Spleen (tissue), 11 donors: ENCODE measurements around the gene WWC1. TPM values are rescaled to one million over a fixed set of nuclear protein-coding genes. Genes with fewer than 3 reads are reported as not detected.
"Not testable (repeated sequence)": the region's sequence is repeated elsewhere in the genome, so short reads cannot be mapped to it uniquely, and the experiment has no call there.

ENCODE experiments used
- DNase-seq: peaks from one replicate; pipeline ENCODE4 v3.0.0-alpha.2; 2020
- H3K27ac ChIP-seq, 8 donors: fragments of 200-600 bp; sonication (generic) in 7 of 8; 1 replicate in 4 of 8; 2 replicates in 4 of 8; pipeline versions ENCODE4 v1.5.0 to v1.8.0; 2016 to 2021; ENCODE audit warnings: inconsistent platforms in 4 of 8, mild to moderate bottlenecking in 4 of 8, moderate library complexity in 1 of 8
- H3K27me3 ChIP-seq, 7 donors: fragments of 200-600 bp; sonication (generic) in 6 of 7; replicated peaks in 1 of 7; 1 replicate in 4 of 7; 2 replicates in 3 of 7; pipeline versions ENCODE4 v1.5.0 to v1.8.0; 2016 to 2021; ENCODE audit warnings: inconsistent platforms in 3 of 7, mild to moderate bottlenecking in 1 of 7
- H3K36me3 ChIP-seq, 6 donors: fragments of 200-600 bp; sonication (generic) in 5 of 6; 1 replicate in 4 of 6; 2 replicates in 2 of 6; pipeline versions ENCODE4 v1.5.0 to v1.8.0; 2016 to 2021; ENCODE audit warnings: inconsistent platforms in 2 of 6
- H3K4me1 ChIP-seq, 6 donors: fragments of 200-600 bp; sonication (generic) in 5 of 6; 1 replicate in 3 of 6; 2 replicates in 3 of 6; pipeline versions ENCODE4 v1.5.0 to v1.8.0; 2016 to 2021; ENCODE audit warnings: inconsistent platforms in 3 of 6
- H3K4me3 ChIP-seq, 8 donors: fragments of 200-600 bp; sonication (generic) in 7 of 8; 1 replicate in 4 of 8; 2 replicates in 4 of 8; pipeline versions ENCODE4 v1.5.0 to v1.8.0; 2016 to 2021; ENCODE audit warnings: inconsistent platforms in 4 of 8, mild to moderate bottlenecking in 4 of 8, moderate library complexity in 2 of 8
- H3K9me3 ChIP-seq, 8 donors: fragments of 200-600 bp; sonication (generic) in 7 of 8; 1 replicate in 4 of 8; 2 replicates in 4 of 8; pipeline versions ENCODE4 v1.5.0 to v1.8.0; 2016 to 2021; ENCODE audit warnings: inconsistent platforms in 4 of 8
- CTCF ChIP-seq, 11 experiments: fragments of 200-600 bp in 7 of 11; fragments of 450-650 bp in 4 of 11; sonication (generic) in 4 of 11; IDR thresholded peaks in 8 of 11; conservative IDR thresholded peaks in 3 of 11; 1 replicate in 7 of 11; 2 replicates in 4 of 11; pipeline versions ENCODE4 v1.4.0 to v1.8.0; 2016 to 2021; ENCODE audit warnings: antibody characterized with exemption in 11 of 11, inconsistent platforms in 4 of 11, mild to moderate bottlenecking in 1 of 11
- POLR2A ChIP-seq, 3 donors: fragments of 450-650 bp; IDR thresholded peaks; one replicate each; pipeline ENCODE4 v1.5.1; 2017; ENCODE audit warnings: antibody characterized with exemption in 3 of 3, mild to moderate bottlenecking in 1 of 3
- POLR2AphosphoS5 ChIP-seq, 3 donors: sonication (generic); formaldehyde crosslinking; IDR thresholded peaks; one replicate each; pipeline ENCODE4 v1.5.1; 2017; ENCODE audit warnings: antibody characterized with exemption in 3 of 3
- WGBS, 5 donors: extraction: QIAGEN DNeasy Blood & Tissue Kit in 3 of 5; methylation state at CpG; one replicate each; pipeline versions ENCODE4 v1.1.5 to v1.1.7; 2013 to 2018; 5-methylcytosine and 5-hydroxymethylcytosine counted together
- intact Hi-C: fragments of 100-400 bp; cut with DNase I; formaldehyde crosslinking; loops from one replicate; pipeline ENCODE4 v1.15.0; 2023; ENCODE audit warnings: low total_unique reads
- polyA plus RNA-seq, 3 donors: library from polyadenylated mRNA; stranded (reverse); fragments of 200-250 nt; gene quantifications; one replicate each; pipeline ENCODE4 v1.2.1, GENCODE V29; 2013
- total RNA-seq, 7 donors: library from RNA; depleted of rRNA in 3 of 7; stranded (reverse); fragments of >200 nt in 3 of 7; fragmentation: NEBNext Ultra II Directional in 4 of 7; extraction: Animal tissue kit (Norgen Biotek cat#: 25700) in 4 of 7; gene quantifications; one replicate each; pipeline versions ENCODE4 v1.1.0 to v1.2.1, GENCODE V29; 2016 to 2021
- donor health status: healthy with polysubstance abuse.
- donor health status: DM: no; HTN: no; CAD: no; lungs with moderate emphysema.
- donor health status: DM: no; HTN: no; CAD: no.
- donor health status: Bipolar disorder and iron deficiency.
- donor health status: healthy.
- donor health status: DM: no; HTN: no; CAD: no.
- donor health status: DM: yes; HTN: yes; CAD: no.

WWC1 gene
- total and polyA plus RNA-seq, 10 donors, result 0.60 to 5.4 (median 1.3) TPM

GRCh38 chr5:168305281-168305680 is 13.8 kb downstream of the WWC1 start:
- H3K27ac ChIP-seq, result no peak overlapping the region
- H3K27me3 ChIP-seq, result peaks cover 0 to under 1% (median 0%) of the 10 kb centered on the region in 7 donors
- H3K36me3 ChIP-seq, result no peaks in the 10 kb centered on the region
- no peaks in the 10 kb centered on the region for H3K4me1 ChIP-seq
- TF ChIP-seq POLR2AphosphoS5 (IDR thresholded peaks at IDR 0.05), result no peak
- H3K9me3 ChIP-seq, result no peaks in the 10 kb centered on the region
- DNase-seq, result no peak
- intact Hi-C loops, result no loop called here
- 66 to 86% (median 77%) methylated on average over 7 of the region's 7 CpGs for whole genome bisulfite sequencing, 5 donors
- H3K4me3 ChIP-seq, result no peak overlapping the region

GRCh38 chr5:168307022-168307421 is 15.6 kb downstream of the WWC1 start:
- 81 to 89% (median 83%) methylated on average over 6 of the region's 6 CpGs for WGBS, 5 donors
- no peak for TF ChIP-seq POLR2AphosphoS5 (IDR thresholded peaks at IDR 0.05)
- TF ChIP-seq POLR2A (IDR thresholded peaks at IDR 0.05), result no peak
- TF ChIP-seq CTCF (IDR thresholded peaks at IDR 0.05 in 8 of 11, conservative IDR thresholded peaks at IDR 0.05 in 3 of 11), result no peak
- H3K4me3 ChIP-seq, result no peak overlapping the region
- DNase-seq, result peak; percentile 18
- H3K4me1 ChIP-seq, result no peaks in the 10 kb centered on the region
- H3K27ac ChIP-seq, result no peak overlapping the region
- H3K36me3 ChIP-seq, result no peaks in the 10 kb centered on the region
- intact Hi-C loops, result no loop called here
- peaks cover 0 to 11% (median 0%) of the 10 kb centered on the region in 7 donors for H3K27me3 ChIP-seq
- H3K9me3 ChIP-seq, result no peaks in the 10 kb centered on the region

- H3K36me3 ChIP-seq, result no peaks in the 10 kb centered on the region
- H3K4me1 ChIP-seq, result no peaks in the 10 kb centered on the region
- TF ChIP-seq POLR2AphosphoS5 (IDR thresholded peaks at IDR 0.05), result no peak
- no peak for TF ChIP-seq POLR2A (IDR thresholded peaks at IDR 0.05)
- TF ChIP-seq CTCF (IDR thresholded peaks at IDR 0.05 in 8 of 11, conservative IDR thresholded peaks at IDR 0.05 in 3 of 11), result no peak
- no peak overlapping the region for H3K4me3 ChIP-seq
- no peak overlapping the region for H3K27ac ChIP-seq
- DNase-seq, result peak; percentile 41
- 75 to 91% (median 84%) methylated on average over 4 of the region's 4 CpGs for WGBS, 5 donors
- H3K27me3 ChIP-seq, result peaks cover 0 to 11% (median 0%) of the 10 kb centered on the region in 7 donors
- intact Hi-C loops, result no loop called here
- no peaks in the 10 kb centered on the region for H3K9me3 ChIP-seq
Measured at GRCh38 chr5:168307925-168308584, 16.6 kb downstream of the WWC1 start.

- peak; percentile 27 for DNase-seq
- Histone ChIP-seq H3K4me1 (no peaks in the 10 kb centered on the region), H3K27ac (no peak overlapping the region), H3K4me3 (no peak overlapping the region), H3K27me3 (peaks cover 0 to 11% (median 0%) of the 10 kb centered on the region in 7 donors), H3K9me3 (no peaks in the 10 kb centered on the region), H3K36me3 (no peaks in the 10 kb centered on the region)
- TF ChIP-seq POLR2A (IDR thresholded peaks at IDR 0.05) (no peak), CTCF (IDR thresholded peaks at IDR 0.05 in 8 of 11, conservative IDR thresholded peaks at IDR 0.05 in 3 of 11) (no peak), POLR2AphosphoS5 (IDR thresholded peaks at IDR 0.05) (no peak)
- WGBS, 5 donors, result 88 to 94% (median 94%) methylated on average over 6 of the region's 6 CpGs
- intact Hi-C loops, result no loop called here
Measured at GRCh38 chr5:168308976-168309598, 17.6 kb downstream of the WWC1 start.

- peak; percentile 1 for DNase-seq
- peaks cover 0 to 11% (median 0%) of the 10 kb centered on the region in 7 donors for H3K27me3 ChIP-seq
- H3K27ac ChIP-seq, H3K4me1 ChIP-seq, intact Hi-C loops, H3K4me3 ChIP-seq, H3K36me3 ChIP-seq, H3K9me3 ChIP-seq: not testable (repeated sequence)
- WGBS, 5 donors, result 70 to 91% (median 79%) methylated on average over 3 of the region's 3 CpGs
Measured at GRCh38 chr5:168310541-168310940, 19.1 kb downstream of the WWC1 start.
